ENCODE data around the gene SPRYD7. TPM values are rescaled to one million over a fixed set of nuclear protein-coding genes. Genes with fewer than 3 reads are reported as not detected.

SPRYD7 gene
- total and polyA plus RNA-seq, 7 experiments from 2014 or later, result 1.5 to 3.1 (median 2.1) TPM

DNA sequence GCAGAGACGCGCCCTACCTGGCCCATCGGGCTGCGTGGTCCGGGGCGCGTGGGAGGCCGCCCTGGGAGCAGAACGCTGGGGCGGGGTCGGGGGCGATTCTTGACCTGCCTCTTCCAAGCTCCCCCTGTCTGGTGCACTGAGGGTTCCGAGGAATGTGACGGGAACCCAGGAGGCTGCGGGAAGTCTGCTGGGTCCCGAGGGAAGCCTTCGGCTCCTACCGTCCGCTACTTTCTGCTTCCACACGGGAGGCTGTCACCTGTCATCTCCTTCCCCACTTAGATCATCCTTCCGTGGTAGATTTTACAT, 781 bp upstream of the SPRYD7 start:
- POLR2A ChIA-PET, result interaction anchor here (1.1 to 1.7 kb wide), 4 partner anchors 60 to 973 kb away, joined by 3 to 9 read pairs (median 6); partner anchors contain the start of genes RNASEH2B and TRIM13
- Mint-ChIP-seq H3K9me3 (no peaks in the 10 kb centered on the region), H3K4me3 (peak overlapping the region; percentile 86 to 99 (median 95)), H3K4me1 (peaks cover 12 to 28% (median 15%) of the 10 kb centered on the region in 7 donors), H3K27me3 (peaks cover 0 to 33% (median 0%) of the 10 kb centered on the region in 5 donors), H3K36me3 (no peaks in the 10 kb centered on the region), H3K27ac (peak overlapping the region in 6 of 9 donors; percentile 84 to 88 (median 86))
- no peak for ATAC-seq
- Histone ChIP-seq H3K36me3 (ENCODE audit: control insufficient read depth in 2 of 3, insufficient read depth in 3 of 3, low read length in 3 of 3) (peaks cover 0 to 11% (median 0%) of the 10 kb centered on the region in 3 experiments), H3K27ac (ENCODE audit: low read depth, low read length) (peak overlapping the region; percentile 69), H3K9me3 (ENCODE audit: control insufficient read depth in 2 of 3, low read length in 3 of 3) (no peaks in the 10 kb centered on the region), H3K27me3 (ENCODE audit: control insufficient read depth in 2 of 2, insufficient read depth in 2 of 2, low read length in 2 of 2) (no peaks in the 10 kb centered on the region), H3K4me3 (ENCODE audit: low read length) (peak overlapping the region; percentile 99), H3K4me1 (ENCODE audit: control insufficient read depth in 2 of 2, insufficient read depth in 2 of 2, low read length in 2 of 2) (peaks cover 10 to 14% of the 10 kb centered on the region in 2 donors)
- CTCF ChIA-PET, result interaction anchor here (0.7 to 1.0 kb wide), 2 partner anchors 972 to 974 kb away, joined by 3 read pairs; no protein-coding TSS in a partner anchor
- intact Hi-C loops (cut with micrococcal nuclease), result loop anchor here (1.0 to 10.0 kb wide), 18 partner anchors 60 to 1515 kb away; partner anchors contain the start of genes CAB39L (in 2 of the 2), EBPL (in 2 of the 2), SETDB2 (in 2 of the 2) and TRIM13 (in 2 of the 2)
- DNase-seq, result peak in 1 of 9 donors; percentile 2

DNA sequence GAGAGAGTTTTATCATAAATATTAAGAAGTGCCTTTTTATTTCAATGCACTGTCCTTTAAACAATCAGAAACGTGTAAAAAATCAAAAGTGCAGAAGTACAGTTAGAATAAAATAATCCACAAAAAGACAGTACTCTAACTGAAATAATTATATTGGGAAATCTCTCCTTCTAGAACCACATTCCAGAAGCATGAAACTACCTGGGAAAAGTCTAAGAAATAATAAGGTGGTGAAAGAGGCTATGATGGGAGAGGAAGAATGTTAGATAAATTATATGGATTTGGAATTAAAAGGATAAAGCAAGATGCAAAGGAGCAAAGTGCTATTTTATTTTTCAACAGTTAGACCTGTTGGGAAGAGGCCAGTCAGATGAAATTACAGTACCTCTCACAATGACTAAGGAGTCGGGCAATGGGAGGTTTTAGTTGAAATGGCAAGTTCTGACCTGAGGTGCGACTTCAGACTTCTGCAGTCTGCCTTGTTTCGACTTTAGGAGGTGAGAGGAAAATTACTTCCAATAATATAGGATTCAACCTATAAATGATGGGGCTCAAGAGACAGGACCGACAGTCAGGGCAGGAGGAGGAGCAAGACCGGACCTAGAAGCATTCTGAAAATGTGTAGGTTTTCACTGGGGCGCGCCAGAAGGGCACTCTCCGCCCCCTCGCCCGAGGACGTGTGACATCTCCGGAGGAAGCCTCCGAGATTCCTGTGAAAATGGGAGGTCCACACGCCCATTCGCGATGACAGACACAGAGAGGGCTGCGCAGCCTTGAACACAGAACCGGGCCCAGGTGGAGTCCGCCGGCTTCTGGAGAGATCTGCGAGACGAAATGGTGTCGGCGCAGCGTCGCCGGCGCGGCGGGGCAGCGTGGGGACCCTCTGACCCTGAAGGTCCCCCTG, 717 bp downstream of the SPRYD7 start:
- DNase-seq, result peak in 7 of 9 donors; percentile 2 to 44 (median 14)
- Histone ChIP-seq H3K27ac (ENCODE audit: low read depth, low read length) (peak overlapping the region; percentile 69), H3K4me3 (ENCODE audit: low read length) (peak overlapping the region; percentile 99), H3K36me3 (ENCODE audit: control insufficient read depth in 2 of 3, insufficient read depth in 3 of 3, low read length in 3 of 3) (peaks cover 0 to 11% (median 0%) of the 10 kb centered on the region in 3 experiments), H3K27me3 (ENCODE audit: control insufficient read depth in 2 of 2, insufficient read depth in 2 of 2, low read length in 2 of 2) (no peaks in the 10 kb centered on the region), H3K9me3 (ENCODE audit: control insufficient read depth in 2 of 3, low read length in 3 of 3) (no peaks in the 10 kb centered on the region), H3K4me1 (ENCODE audit: control insufficient read depth in 2 of 2, insufficient read depth in 2 of 2, low read length in 2 of 2) (peaks cover 10 to 14% of the 10 kb centered on the region in 2 donors)
- peaks cover 12 to 28% (median 15%) of the 10 kb centered on the region in 7 donors for H3K4me1 Mint-ChIP-seq
- no peaks in the 10 kb centered on the region for H3K9me3 Mint-ChIP-seq
- CTCF ChIA-PET, result no interaction called here
- peak; percentile 2 for ATAC-seq
- H3K27ac Mint-ChIP-seq, result peak overlapping the region in 8 of 9 donors; percentile 62 to 91 (median 84)
- POLR2A ChIA-PET, result interaction anchor here (1.0 to 1.7 kb wide), 4 partner anchors 62 to 974 kb away, joined by 3 to 9 read pairs (median 6); partner anchors contain the start of genes RNASEH2B and TRIM13
- intact Hi-C loops (cut with micrococcal nuclease), result loop anchor here (1.0 to 10.0 kb wide), 18 partner anchors 62 to 1517 kb away; partner anchors contain the start of genes CAB39L (in 2 of the 2), EBPL (in 2 of the 2), SETDB2 (in 2 of the 2) and TRIM13 (in 2 of the 2)
- peaks cover 0 to 33% (median 0%) of the 10 kb centered on the region in 5 donors for H3K27me3 Mint-ChIP-seq
- peak overlapping the region; percentile 86 to 99 (median 96) for H3K4me3 Mint-ChIP-seq
- H3K36me3 Mint-ChIP-seq, result no peaks in the 10 kb centered on the region

GRCh38 chr13:49933511-49933910, 2.6 kb downstream of the SPRYD7 start:
- H3K36me3 Mint-ChIP-seq, result peaks cover 0 to 1% (median 0%) of the 10 kb centered on the region in 5 donors
- intact Hi-C loops (cut with micrococcal nuclease), result loop anchor here in 1 of 2 donors (10.0 kb wide), 1 partner anchor 239 kb away; the partner anchor contains the start of gene EBPL
- peaks cover 12 to 30% (median 15%) of the 10 kb centered on the region in 7 donors for H3K4me1 Mint-ChIP-seq
- H3K27me3 ChIP-seq (ENCODE audit: control insufficient read depth in 2 of 2, insufficient read depth in 2 of 2, low read length in 2 of 2), result no peaks in the 10 kb centered on the region
- no peak overlapping the region for H3K27ac ChIP-seq (ENCODE audit: low read depth, low read length)
- no peak overlapping the region for H3K27ac Mint-ChIP-seq
- no peaks in the 10 kb centered on the region for H3K9me3 ChIP-seq (ENCODE audit: control insufficient read depth in 2 of 3, low read length in 3 of 3)
- no peak overlapping the region for H3K4me3 Mint-ChIP-seq
- H3K9me3 Mint-ChIP-seq, result no peaks in the 10 kb centered on the region
- CTCF ChIA-PET, result no interaction called here
- H3K4me1 ChIP-seq (ENCODE audit: control insufficient read depth in 2 of 2, insufficient read depth in 2 of 2, low read length in 2 of 2), result peaks cover 10 to 14% of the 10 kb centered on the region in 2 donors
- peaks cover 0 to 11% (median 0%) of the 10 kb centered on the region in 3 experiments for H3K36me3 ChIP-seq (ENCODE audit: control insufficient read depth in 2 of 3, insufficient read depth in 3 of 3, low read length in 3 of 3)
- no peak overlapping the region for H3K4me3 ChIP-seq (ENCODE audit: low read length)
- DNase-seq (no peak), ATAC-seq (no peak)
- POLR2A ChIA-PET, result no interaction called here
- peaks cover 0 to 24% (median 0%) of the 10 kb centered on the region in 5 donors for H3K27me3 Mint-ChIP-seq

- POLR2A ChIA-PET, result no interaction called here
- no peaks in the 10 kb centered on the region for H3K9me3 ChIP-seq (ENCODE audit: control insufficient read depth in 2 of 3, low read length in 3 of 3)
- Mint-ChIP-seq H3K4me1 (peaks cover 13 to 33% (median 17%) of the 10 kb centered on the region in 7 donors), H3K9me3 (no peaks in the 10 kb centered on the region), H3K27ac (no peak overlapping the region), H3K27me3 (peaks cover 0 to 21% (median 0%) of the 10 kb centered on the region in 5 donors), H3K36me3 (peaks cover 0 to 4% (median 0%) of the 10 kb centered on the region in 5 donors), H3K4me3 (no peak overlapping the region)
- intact Hi-C loops (cut with micrococcal nuclease), result loop anchor here in 1 of 2 donors (10.0 kb wide), 1 partner anchor 238 kb away; the partner anchor contains the start of gene EBPL
- H3K4me1 ChIP-seq (ENCODE audit: control insufficient read depth in 2 of 2, insufficient read depth in 2 of 2, low read length in 2 of 2), result peaks cover 10 to 14% of the 10 kb centered on the region in 2 donors
- peaks cover 0 to 11% (median 0%) of the 10 kb centered on the region in 3 experiments for H3K36me3 ChIP-seq (ENCODE audit: control insufficient read depth in 2 of 3, insufficient read depth in 3 of 3, low read length in 3 of 3)
- H3K27ac ChIP-seq (ENCODE audit: low read depth, low read length), result no peak overlapping the region
- no peak overlapping the region for H3K4me3 ChIP-seq (ENCODE audit: low read length)
- no peaks in the 10 kb centered on the region for H3K27me3 ChIP-seq (ENCODE audit: control insufficient read depth in 2 of 2, insufficient read depth in 2 of 2, low read length in 2 of 2)
- ATAC-seq (no peak), DNase-seq (no peak)
- CTCF ChIA-PET, result no interaction called here
Measured at GRCh38 chr13:49932868-49933267, 3.3 kb downstream of the SPRYD7 start.

DNA sequence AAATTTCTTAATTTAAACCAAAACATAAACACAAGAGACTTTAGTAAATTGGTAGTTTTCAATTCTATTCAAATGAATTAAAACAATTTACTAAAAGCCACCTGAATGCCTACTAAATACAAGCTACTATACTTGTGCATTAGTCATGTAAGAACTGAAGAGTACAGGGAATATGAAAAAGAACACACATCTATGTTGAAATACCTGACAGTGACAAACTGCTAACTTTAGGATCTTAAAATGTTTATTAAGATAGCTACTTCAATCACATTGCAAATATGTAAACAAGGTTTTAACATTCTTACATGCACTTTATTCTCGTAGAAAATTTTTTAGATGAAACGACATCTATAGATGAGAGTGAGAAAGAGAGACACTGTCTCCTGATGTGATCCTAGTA, 4.1 kb downstream of the SPRYD7 start:
- Histone ChIP-seq H3K27ac (ENCODE audit: low read depth, low read length) (no peak overlapping the region), H3K4me3 (ENCODE audit: low read length) (no peak overlapping the region), H3K4me1 (ENCODE audit: control insufficient read depth in 2 of 2, insufficient read depth in 2 of 2, low read length in 2 of 2) (peaks cover 5 to 9% of the 10 kb centered on the region in 2 donors), H3K9me3 (ENCODE audit: control insufficient read depth in 2 of 3, low read length in 3 of 3) (no peaks in the 10 kb centered on the region), H3K27me3 (ENCODE audit: control insufficient read depth in 2 of 2, insufficient read depth in 2 of 2, low read length in 2 of 2) (no peaks in the 10 kb centered on the region), H3K36me3 (ENCODE audit: control insufficient read depth in 2 of 3, insufficient read depth in 3 of 3, low read length in 3 of 3) (peaks cover 0 to 11% (median 0%) of the 10 kb centered on the region in 3 experiments)
- peaks cover 11 to 33% (median 20%) of the 10 kb centered on the region in 7 donors for H3K4me1 Mint-ChIP-seq
- POLR2A ChIA-PET, result interaction anchor here (0.6 kb wide), 1 partner anchor 227 kb away, joined by 3 read pairs; no protein-coding TSS in a partner anchor
- ATAC-seq (no peak), DNase-seq (no peak)
- no peak overlapping the region for H3K27ac Mint-ChIP-seq
- peaks cover 0 to 8% (median 0%) of the 10 kb centered on the region in 5 donors for H3K36me3 Mint-ChIP-seq
- intact Hi-C loops (cut with micrococcal nuclease), result loop anchor here in 1 of 2 donors (10.0 kb wide), 1 partner anchor 237 kb away; the partner anchor contains the start of gene EBPL
- H3K27me3 Mint-ChIP-seq, result peaks cover 0 to 17% (median 0%) of the 10 kb centered on the region in 5 donors
- no peak overlapping the region for H3K4me3 Mint-ChIP-seq
- CTCF ChIA-PET, result interaction anchor here (1.4 kb wide), 1 partner anchor 10 kb away, joined by 3 read pairs; no protein-coding TSS in a partner anchor
- no peaks in the 10 kb centered on the region for H3K9me3 Mint-ChIP-seq

- intact Hi-C loops (cut with micrococcal nuclease), result no loop called here
- Mint-ChIP-seq H3K27ac (no peak overlapping the region), H3K36me3 (peaks cover 0 to 24% (median 9%) of the 10 kb centered on the region in 5 donors), H3K27me3 (no peaks in the 10 kb centered on the region), H3K4me1 (peaks cover 0 to 10% (median 4%) of the 10 kb centered on the region in 7 donors), H3K4me3 (no peak overlapping the region), H3K9me3 (no peaks in the 10 kb centered on the region)
- no peaks in the 10 kb centered on the region for H3K36me3 ChIP-seq (ENCODE audit: control insufficient read depth in 2 of 3, insufficient read depth in 3 of 3, low read length in 3 of 3)
- no peak overlapping the region for H3K4me3 ChIP-seq (ENCODE audit: low read length)
- no peaks in the 10 kb centered on the region for H3K27me3 ChIP-seq (ENCODE audit: control insufficient read depth in 2 of 2, insufficient read depth in 2 of 2, low read length in 2 of 2)
- DNase-seq (no peak), ATAC-seq (no peak)
- no peaks in the 10 kb centered on the region for H3K9me3 ChIP-seq (ENCODE audit: control insufficient read depth in 2 of 3, low read length in 3 of 3)
- H3K27ac ChIP-seq (ENCODE audit: low read depth, low read length), result no peak overlapping the region
- ChIA-PET CTCF (no interaction called here), POLR2A (interaction anchor here (1.1 kb wide), 1 partner anchor 8 kb away, joined by 3 read pairs; the partner anchor contains the start of gene SPRYD7)
- no peaks in the 10 kb centered on the region for H3K4me1 ChIP-seq (ENCODE audit: control insufficient read depth in 2 of 2, insufficient read depth in 2 of 2, low read length in 2 of 2)
Measured at GRCh38 chr13:49927755-49928154, 8.4 kb downstream of the SPRYD7 start.
